H4 (cell line): ENCODE results near the gene PRKCE. TPM values are rescaled to one million over a fixed set of nuclear protein-coding genes. Genes with fewer than 3 reads are reported as not detected.
"Not testable (repeated sequence)": the region's sequence is repeated elsewhere in the genome, so short reads cannot be mapped to it uniquely, and the experiment has no call there.

Experiments
- DNase-seq: peaks from one replicate; pipeline ENCODE4 v3.0.0-alpha.2; 2015; ENCODE audit warnings: low spot score
- total RNA-seq: library from RNA; depleted of rRNA; stranded (reverse); fragments of >200 nt; shearing (Covaris generic); gene quantifications from 2 replicates; pipeline ENCODE4 v1.2.3, GENCODE V29; 2014

Gene PRKCE
- total RNA-seq, 1 experiment from 2014 or later = 22.4 TPM

DNA sequence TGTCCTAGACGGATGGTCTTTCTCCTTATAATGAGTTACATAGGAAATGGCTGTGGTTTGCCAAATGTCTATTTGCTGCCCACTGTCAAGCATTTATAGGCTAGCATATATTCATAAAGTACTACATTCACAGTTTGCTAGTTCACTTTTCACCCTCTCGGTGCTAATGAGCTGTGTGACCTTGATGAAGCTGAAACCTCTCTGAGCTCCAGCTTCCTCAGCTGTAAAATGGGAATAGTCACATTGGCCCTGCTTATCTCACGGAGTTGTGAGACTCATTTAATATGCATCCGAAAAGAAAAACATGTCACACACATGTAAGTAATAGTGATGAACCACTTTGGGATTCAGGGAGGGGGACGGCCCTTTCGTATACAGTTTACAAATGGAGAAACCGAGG is 17.0 kb downstream of the PRKCE start:
- DNase-seq = no peak

DNA sequence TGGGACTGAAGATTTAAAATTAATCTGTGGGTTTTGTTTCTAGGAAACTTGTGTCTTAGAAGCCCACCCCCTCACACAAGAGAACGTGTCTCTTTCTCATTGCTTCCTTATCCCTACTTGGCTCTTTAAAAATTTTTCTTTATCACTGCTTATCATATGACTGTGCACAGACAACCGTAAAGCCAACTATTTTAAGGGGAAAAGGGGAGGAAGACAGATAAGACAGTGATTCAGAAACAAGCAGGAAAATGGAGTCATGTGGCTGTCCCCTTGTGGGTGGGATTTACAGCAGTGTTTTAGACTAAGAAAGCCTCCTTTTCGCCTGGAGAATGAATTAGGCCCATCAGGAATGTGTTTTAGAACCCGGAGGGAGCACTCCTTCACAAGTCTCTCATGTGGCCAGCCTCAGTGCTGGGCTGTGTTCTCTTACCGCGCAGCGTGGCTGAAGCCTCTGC is 17.6 kb downstream of the PRKCE start:
- DNase-seq = no peak

DNA sequence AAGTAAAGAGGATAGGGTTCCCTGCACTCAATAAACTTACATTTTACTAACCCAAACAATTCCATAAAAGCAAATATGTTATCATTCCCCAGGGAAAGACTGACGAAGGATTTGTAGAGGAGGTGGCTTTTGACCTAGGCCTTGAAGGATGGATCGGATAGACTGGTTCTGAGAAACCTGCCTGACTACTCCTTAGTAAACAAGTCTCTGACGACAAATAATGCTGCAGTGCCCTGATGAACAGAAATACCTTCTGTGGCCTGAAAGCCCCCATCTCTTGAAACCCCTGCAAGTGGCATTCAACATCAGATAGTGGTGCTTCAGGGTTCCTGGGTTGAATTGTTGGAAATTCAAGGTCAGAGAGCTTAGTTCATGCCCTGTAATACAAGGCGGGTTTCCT is 19.2 kb downstream of the PRKCE start:
- no peak for DNase-seq

DNA sequence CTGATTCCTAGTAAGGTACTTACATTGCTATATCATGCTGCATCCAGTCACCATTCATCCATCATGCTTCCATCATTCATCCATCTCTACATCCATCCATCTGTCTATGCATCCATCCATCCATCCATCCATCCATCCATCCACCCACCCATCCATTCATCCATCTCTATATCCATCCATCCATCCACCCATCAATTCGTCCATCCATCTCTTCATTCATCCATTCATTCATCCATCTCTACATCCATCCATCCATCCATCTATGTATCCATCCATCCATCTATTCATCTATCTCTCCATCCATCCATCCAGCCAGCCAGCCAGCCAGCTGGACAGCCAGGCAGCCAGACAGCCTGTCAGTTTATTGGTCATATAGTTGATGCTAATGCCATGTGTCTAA is 20.7 kb downstream of the PRKCE start:
- DNase-seq = no peak

DNA sequence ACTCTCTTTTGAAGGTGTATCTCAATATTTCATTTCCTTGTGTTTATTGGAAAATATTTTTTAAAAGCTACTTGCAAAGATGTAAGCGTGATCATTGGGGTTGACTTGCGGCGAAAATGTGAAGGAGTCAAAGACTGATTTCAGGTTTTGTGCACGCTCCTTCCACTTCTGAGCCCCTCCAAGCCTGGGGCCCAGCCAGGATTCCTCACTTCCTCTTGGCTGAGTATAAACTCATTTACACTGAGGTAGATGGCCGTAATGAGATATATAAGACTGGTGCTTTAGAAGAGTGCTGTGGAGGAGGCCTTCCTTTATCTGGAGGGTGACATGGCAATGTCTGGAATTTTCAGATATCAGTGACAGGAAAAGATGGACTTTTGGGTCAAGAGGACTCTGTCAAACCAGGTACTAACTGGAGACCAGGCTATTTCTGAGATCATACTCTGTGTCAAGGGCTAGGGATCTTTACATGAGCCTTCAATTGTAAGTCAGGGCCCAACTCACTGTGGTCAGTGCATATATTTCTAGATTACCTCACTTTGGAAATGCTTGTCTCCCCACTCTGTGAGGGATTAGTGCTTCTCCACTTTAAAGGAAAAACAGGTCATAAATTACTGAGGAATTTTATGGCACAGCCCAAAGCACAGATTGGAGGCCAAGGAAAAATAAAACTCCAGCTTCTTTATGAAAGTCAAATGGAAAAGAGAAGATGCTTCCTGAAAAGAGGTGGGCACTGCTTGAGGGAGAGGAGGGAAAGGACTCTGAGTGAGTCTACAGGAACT is 22.8 kb downstream of the PRKCE start:
- DNase-seq = no peak

DNA sequence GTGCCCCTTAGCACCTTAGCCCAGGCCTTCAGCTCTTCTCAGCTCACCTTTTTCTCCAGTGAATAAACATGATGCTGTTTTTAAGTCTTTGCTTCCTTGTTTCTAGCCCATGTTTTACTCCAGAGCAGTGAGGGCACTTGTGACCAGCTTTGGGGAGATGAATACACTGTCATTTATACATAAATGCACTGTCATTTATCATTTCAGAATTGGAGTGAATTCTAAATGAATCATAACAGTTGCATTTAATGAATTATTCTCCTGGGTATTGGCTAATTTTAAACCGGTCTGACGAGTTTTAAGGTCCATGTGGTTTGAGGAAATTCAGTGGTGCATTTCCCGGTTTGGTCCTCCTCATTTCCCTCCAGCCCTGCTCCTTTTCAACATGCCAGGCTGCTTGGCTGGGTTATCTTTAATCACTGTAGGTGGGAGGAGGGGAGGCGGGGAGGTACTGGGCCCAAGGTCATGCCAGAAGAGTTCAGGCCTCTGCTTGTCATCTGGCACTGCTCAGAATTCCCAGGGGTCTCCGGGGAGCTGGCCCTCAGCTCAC is 23.9 kb downstream of the PRKCE start:
- DNase-seq = no peak

DNA sequence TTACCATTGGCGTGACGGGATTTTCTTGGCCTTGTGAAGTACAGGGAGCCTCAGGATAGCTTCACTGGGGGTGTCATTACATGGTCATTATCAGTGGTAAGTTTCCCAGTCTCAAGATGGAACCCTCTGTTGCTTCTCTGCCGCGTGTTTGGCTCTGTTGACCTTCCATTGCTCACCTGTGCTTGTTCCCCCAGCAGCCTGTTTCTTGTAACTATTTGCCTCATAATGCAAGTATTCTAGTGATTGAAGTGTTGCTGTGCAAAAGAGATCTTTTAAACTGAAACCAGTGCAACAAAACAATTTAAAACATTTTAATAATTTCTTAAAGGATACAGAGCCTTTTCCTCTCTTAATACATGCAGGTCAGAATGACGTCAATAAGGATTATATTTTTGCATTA is 24.6 kb downstream of the PRKCE start:
- DNase-seq = no peak

DNA sequence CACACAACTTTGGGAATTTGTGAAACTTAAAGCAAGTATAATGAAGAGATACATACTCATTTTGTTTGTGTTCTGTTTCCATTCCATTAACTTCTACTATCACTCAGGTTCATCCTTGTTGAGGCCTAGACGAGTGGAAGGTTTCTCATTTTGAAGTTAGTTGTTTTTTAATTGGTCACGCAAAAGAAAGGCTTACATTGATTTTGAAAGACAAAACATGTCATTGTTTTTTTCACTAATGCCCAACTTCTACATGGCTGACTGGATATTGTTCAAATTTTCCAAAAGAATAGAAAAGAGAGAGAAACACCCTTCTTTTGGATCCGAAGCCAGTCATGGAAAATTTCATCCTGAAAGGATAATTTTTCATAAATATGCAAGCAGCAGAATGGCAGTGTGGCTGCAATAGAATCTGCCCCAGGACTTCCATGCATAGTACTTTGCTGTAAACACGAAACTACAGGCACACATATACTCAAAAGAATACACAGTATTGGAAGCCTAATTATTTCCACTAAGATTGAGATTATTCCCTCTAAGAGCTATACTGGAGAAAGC is 27.4 kb downstream of the PRKCE start:
- DNase-seq = no peak

DNA sequence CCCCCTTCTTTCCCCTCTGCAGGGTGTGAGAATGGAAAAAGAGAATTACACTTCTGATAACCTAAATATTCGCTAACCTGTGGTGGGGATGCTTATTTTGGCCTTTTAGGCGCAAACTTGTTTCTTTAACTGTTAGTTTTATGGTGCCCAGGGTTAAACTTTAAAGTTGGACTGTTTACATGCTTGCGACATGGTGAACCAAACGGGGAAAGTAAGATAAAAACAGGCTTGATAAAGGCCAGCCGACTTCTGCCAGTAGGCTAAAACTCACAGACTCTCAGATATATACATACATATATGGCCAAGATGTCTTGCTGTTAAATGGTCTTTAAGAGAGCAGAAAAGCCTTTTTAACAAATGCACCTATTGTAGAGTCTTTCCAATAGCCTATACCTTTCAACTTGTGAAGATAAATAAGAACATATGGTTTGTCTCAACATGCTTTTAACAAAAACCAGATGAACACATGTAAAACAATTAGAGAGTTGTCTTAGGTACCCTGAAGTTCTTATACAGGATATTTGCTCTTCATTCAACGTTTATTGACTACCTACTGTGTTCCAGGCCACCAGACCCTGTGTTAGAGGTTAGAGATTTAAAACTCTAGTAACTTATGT is 29.0 kb downstream of the PRKCE start:
- no peak for DNase-seq

DNA sequence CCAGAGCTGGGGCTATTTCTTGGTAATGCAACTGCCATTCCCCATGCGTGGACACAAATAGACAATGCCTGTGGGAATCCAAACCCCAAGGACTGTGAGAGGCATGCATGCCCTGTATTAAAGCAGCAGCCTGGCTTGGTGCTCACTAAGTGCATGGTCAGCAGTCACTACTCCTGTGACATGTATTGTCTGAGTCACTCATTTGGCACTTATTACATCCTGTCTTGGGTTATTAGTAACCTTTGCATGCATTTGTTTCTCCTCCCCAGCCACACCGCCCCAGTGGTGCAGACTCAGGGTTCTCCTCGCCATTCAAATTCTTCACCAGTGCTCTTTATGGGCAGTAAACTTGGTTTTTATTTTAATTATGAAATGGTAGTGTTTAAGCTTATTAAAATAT is 30.2 kb downstream of the PRKCE start:
- peak; percentile 92 for DNase-seq

DNA sequence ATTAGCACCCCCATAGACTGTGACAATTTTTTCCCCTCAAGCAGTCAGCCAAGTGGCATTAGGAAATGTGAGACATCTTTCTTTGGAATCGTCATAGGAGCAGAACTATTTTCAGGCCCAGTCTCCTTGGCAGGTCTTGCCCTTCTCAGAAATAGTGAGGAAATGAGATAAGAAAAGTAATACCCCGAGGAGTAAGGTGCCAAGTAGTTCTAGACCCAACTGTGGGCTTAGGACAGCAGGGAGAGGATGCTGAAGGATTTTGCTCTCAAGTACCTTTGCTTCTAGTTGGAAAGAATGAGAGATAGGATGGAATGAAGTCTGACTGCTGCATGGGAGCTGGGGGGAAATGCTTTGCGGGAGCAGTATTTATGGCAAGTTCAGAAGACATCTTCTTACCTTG is 31.8 kb downstream of the PRKCE start:
- DNase-seq = no peak

DNA sequence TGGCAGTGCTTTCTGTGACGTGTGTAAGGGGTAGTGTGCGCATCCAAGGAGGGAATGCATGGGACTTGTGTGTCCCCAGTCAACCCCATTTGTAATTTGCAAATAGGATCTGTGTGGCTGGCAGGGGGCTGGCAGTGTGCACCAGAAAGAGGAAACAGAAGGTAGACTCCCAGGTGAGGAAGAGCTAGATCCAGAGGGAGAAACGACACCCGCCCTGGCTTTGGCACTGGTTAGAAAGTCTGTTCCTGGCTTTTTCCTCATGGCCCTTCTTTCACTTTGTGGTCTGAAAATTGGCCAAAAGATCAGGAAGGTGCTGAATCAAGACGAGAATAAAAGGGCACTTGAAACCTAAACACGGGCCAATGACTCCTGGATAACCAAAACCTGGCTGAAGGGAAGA is 33.3 kb downstream of the PRKCE start:
- DNase-seq = no peak

DNA sequence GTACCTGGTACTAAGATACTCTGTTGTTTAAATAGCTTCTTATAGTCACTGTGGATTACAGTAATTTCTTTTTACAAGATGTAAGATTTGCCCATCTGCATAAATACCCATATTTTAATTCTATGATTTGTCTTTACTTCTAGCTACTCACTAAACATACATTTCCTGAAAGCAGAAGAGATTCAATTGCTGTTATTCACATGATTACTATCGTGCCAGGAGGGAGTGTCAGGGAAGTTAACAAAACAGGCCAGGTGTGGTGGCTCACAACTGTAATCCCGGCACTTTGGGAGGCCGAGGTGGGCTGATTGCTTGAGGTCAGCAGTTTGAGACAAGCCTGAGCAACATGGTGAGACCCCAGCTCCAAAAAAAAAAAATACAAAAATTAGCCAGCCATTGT is 33.8 kb downstream of the PRKCE start:
- no peak for DNase-seq

DNA sequence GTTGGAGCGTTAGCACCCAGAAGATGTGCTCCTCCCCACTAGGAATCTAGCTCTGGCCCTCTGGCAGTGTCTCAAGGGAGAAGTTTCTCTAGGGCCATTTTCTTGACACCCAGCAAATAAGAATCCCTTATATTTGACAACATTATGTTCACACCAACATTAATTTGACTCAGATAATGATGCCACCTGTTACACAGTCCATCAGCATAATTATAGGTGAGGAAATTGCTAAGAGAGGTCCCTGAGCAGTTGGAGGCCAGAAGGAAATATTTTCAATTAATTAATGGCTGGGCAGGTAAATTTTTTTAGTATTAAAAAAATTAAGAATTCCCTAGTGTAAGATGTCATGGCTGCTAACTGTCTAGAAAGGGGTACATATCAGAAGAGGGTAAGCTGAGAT is 36.5 kb downstream of the PRKCE start:
- DNase-seq = no peak

DNA sequence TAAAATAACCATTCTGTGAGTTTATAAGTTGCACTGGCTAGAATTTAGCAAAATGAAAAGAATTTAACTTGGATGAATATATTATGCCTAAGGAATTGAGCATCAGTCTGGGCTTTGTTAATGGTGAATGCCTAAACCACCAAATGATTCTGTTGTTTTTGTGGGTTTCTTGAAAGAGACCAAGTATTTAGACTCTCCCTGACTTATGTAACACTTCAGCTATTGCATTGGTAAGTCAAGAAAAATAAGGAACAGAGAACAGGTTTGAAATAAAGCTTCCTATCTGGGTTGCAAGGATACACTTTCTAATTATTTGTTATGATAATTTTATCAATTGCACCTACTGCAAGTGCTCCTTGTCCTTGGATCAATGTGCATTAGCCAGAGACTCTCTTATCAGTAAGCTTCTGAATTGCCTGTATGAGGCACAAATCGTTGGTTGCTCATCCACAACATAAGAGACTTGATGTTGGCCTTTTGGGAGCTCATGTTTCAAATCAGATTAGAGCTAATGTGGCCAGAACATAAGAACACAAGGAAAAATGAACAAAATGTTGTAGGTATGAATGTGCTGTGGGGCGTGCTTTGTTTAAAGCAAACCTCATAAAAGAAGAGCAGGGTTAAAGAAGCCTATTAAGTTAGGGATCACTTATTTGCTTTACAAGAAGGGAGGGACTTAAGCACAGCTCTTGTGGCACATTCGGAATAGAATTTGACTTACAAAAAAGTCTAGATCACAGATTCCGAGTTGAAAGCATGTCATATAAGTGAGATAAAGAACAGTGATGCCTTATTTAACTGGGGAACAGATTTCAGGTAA is 37.2 kb downstream of the PRKCE start:
- DNase-seq = no peak

DNA sequence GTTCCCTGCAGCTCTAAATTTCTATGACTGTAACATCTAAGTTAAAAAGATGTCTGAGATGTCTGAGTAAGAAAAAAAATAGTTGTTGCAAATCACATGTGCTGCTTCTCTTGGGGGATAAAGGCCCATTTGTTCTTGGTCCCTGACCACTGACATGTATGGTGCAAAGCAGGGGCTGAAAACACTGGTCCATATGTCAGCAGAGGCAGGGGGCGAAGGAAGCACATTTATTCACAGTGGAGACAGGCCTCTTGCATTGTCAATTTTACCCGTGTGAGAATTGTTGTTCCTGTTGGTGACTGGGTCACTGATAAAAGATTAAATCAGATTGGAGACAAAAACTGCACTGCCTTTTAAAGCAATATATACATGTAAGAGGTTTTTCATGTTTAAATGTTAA is 38.8 kb downstream of the PRKCE start:
- DNase-seq = no peak

DNA sequence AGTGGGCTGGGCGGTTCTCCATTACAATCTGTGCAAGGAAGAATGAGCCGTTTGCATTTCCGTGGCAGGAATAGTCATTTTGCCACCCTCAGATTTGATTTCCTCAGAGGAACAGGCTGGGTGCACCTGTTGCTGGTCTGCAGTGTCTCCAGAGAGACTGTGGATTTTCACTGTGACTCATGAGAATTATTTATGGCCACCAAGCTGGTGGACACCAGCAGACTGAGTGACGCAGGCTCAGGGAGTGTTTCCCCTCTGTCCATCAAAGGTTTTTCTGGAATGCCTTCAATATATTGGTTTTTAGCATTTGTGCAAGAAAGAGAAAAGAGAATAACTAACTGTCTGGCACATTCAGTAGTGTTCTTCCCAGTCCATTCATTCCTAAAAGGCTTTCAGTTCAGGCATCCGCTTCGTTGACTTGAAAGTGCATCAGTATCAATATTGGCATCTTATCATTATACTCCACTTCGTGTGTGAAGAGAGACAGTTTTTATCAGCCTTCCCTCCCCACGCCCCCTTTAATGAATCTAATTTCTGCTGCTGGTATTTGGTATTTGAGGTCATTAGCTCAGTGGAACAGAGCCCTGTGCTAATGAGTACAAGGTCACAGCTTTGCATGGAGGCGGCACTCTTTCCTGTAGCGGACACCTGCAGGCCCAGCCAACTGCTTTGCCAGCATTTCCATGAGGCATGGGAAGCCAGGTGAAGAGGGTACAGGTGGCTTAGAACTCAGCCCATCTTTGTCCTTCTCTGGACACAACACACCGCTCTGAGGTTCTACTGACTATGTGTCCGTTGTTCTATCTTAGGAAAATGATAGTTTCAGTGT is 39.9 kb downstream of the PRKCE start:
- DNase-seq = no peak

DNA sequence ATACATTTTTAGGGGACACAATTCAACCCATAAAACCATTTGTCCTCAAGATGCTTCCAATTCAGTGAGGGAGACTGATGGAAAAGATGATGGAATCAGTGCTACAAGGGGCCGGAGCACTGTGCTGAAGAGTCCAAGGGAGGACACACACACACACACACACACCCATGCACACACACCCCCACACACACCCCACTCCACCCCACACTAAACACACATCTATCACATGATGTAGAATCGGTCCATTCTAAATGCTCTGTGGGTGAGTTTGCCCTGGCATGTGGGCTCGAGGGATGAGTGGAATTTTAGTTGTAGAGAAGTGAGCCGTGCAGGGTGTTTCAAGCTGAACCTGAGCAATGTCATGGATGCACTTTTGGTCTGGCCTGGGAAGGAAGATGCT is 41.1 kb downstream of the PRKCE start:
- DNase-seq = no peak

DNA sequence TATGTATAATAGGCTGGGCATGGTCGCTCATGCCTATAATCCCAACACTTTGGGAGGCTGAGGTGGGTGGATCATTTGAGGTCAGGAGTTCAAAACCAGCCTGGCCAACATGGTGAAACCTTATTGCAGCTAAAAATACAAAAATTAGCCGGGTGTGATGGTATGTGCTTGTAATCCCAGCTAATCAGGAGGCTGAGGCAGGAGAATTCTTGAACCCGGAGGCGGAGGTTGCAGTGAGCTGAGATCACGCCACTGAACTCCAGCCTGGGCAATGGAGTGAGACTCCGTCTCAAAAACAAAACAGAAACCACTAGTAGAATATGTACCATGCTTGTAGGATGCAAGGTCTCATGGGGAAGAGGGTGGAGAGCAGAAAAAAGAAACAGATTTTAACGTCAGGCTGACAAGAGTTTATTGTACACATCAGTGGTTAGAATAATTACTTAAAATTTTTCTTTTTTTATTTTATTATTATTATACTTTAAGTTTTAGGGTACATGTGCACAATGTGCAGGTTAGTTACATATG is 44.1 kb downstream of the PRKCE start:
- not testable (repeated sequence) for DNase-seq

DNA sequence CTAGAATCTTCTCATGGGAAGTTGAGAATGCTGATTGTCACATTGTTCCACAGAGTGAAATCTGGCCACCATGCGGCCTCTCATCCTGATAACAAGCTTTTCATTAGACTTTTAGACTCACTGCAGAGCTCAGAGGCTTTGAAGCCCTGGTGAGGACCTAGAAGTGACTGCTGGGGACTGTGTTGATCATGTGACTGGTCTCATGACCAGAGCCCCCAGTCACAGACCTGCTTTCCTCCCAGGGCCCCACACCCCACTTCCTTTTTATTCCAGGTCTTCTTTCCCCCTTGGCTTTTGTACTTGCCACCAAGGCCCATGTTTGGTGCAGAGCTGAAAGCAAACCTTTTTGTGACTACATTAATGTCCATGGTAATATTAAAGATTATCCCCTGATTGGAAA is 45.2 kb downstream of the PRKCE start:
- no peak for DNase-seq

DNA sequence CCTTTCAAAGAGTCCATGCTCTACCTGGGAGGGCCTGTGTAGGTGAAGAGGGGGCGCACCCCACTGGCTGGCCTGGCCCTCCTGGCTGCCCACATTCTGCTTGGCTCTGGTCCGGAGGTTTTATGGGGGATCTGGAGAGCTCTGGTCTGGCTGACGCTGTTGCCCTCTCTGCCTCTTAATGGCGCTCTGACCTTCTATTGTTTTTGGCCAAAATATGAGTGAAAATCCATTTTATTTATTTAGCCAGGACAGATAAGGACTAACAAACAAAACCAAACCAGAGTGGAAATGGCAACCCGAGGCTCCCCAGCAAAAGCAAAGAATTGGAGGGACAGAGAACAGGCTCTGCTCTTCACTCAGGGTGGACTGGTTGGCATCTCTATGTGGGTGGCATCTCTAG is 45.7 kb downstream of the PRKCE start:
- DNase-seq = no peak
